T-helper 1 cell treated with Interleukin-12 subunit alpha and Interleukin-12 subunit beta and Interleukin-4 antibody, amounts not matched to agents 30 μg/mL and 1 μg/mL, for 36 hours (primary cell): Measurements from ENCODE around the gene LUC7L.
"Not testable (repeated sequence)": the region's sequence is repeated elsewhere in the genome, so short reads cannot be mapped to it uniquely, and the experiment has no call there.

Source experiments
- H3K27ac Mint-ChIP-seq: one replicate; pipeline ENCODE4 v1.8.0; 2021; ENCODE audit warnings: mild to moderate bottlenecking, mixed read lengths
- H3K27me3 Mint-ChIP-seq: one replicate; pipeline ENCODE4 v1.8.0; 2021; ENCODE audit warnings: low read depth, mixed read lengths
- H3K36me3 Mint-ChIP-seq: one replicate; pipeline ENCODE4 v1.8.0; 2021; ENCODE audit warnings: low read depth, mixed read lengths
- H3K4me1 Mint-ChIP-seq: one replicate; pipeline ENCODE4 v1.8.0; 2021; ENCODE audit warnings: low read depth, mixed read lengths
- H3K4me3 Mint-ChIP-seq: one replicate; pipeline ENCODE4 v1.8.0; 2021; ENCODE audit warnings: mild to moderate bottlenecking, moderate library complexity, mixed read lengths
- H3K9me3 Mint-ChIP-seq: one replicate; pipeline ENCODE4 v1.8.0; 2021; ENCODE audit warnings: mixed read lengths

LUC7L gene

GRCh38 chr16:266258-267164, 37.3 kb upstream of the LUC7L start:
- no peak overlapping the region for H3K4me3 Mint-ChIP-seq

GRCh38 chr16:265711-266110, 36.5 kb upstream of the LUC7L start:
- no peak overlapping the region for H3K27ac Mint-ChIP-seq
- no peak overlapping the region for H3K4me3 Mint-ChIP-seq
- no peaks in the 10 kb centered on the region for H3K27me3 Mint-ChIP-seq
- no peaks in the 10 kb centered on the region for H3K4me1 Mint-ChIP-seq
- peaks cover 2% of the 10 kb centered on the region for H3K36me3 Mint-ChIP-seq
- no peaks in the 10 kb centered on the region for H3K9me3 Mint-ChIP-seq

More at GRCh38 chr16:266258-267164, 37.3 kb upstream of the LUC7L start:
- peaks cover 2% of the 10 kb centered on the region for H3K36me3 Mint-ChIP-seq
- no peak overlapping the region for H3K27ac Mint-ChIP-seq
- H3K4me1 Mint-ChIP-seq, result no peaks in the 10 kb centered on the region
- no peaks in the 10 kb centered on the region for H3K9me3 Mint-ChIP-seq
- no peaks in the 10 kb centered on the region for H3K27me3 Mint-ChIP-seq

GRCh38 chr16:265002-265529, 35.8 kb upstream of the LUC7L start:
- no peaks in the 10 kb centered on the region for H3K4me1 Mint-ChIP-seq
- no peak overlapping the region for H3K4me3 Mint-ChIP-seq
- H3K27me3 Mint-ChIP-seq, result no peaks in the 10 kb centered on the region
- H3K27ac Mint-ChIP-seq, result no peak overlapping the region
- no peaks in the 10 kb centered on the region for H3K9me3 Mint-ChIP-seq
- H3K36me3 Mint-ChIP-seq, result peaks cover 2% of the 10 kb centered on the region

- Mint-ChIP-seq H3K4me3 (no peak overlapping the region), H3K4me1 (no peaks in the 10 kb centered on the region), H3K9me3 (no peaks in the 10 kb centered on the region), H3K36me3 (peaks cover 2% of the 10 kb centered on the region), H3K27ac (no peak overlapping the region), H3K27me3 (no peaks in the 10 kb centered on the region)
Observed at GRCh38 chr16:264440-264951, 35.2 kb upstream of the LUC7L start.

GRCh38 chr16:263944-264343, 34.7 kb upstream of the LUC7L start:
- Mint-ChIP-seq H3K4me1 (no peaks in the 10 kb centered on the region), H3K27me3 (no peaks in the 10 kb centered on the region), H3K9me3 (no peaks in the 10 kb centered on the region), H3K4me3 (no peak overlapping the region), H3K27ac (no peak overlapping the region), H3K36me3 (peaks cover 2% of the 10 kb centered on the region)

GRCh38 chr16:263182-263774, 34.0 kb upstream of the LUC7L start:
- Mint-ChIP-seq H3K4me3 (no peak overlapping the region), H3K4me1 (no peaks in the 10 kb centered on the region), H3K36me3 (peaks cover 2% of the 10 kb centered on the region), H3K9me3 (no peaks in the 10 kb centered on the region), H3K27me3 (no peaks in the 10 kb centered on the region), H3K27ac (no peak overlapping the region)

GRCh38 chr16:262121-262745, 33.0 kb upstream of the LUC7L start:
- no peaks in the 10 kb centered on the region for H3K4me1 Mint-ChIP-seq

GRCh38 chr16:261031-261691, 31.9 kb upstream of the LUC7L start:
- Mint-ChIP-seq H3K27me3 (no peaks in the 10 kb centered on the region), H3K4me1 (peaks cover 1% of the 10 kb centered on the region), H3K9me3 (no peaks in the 10 kb centered on the region), H3K36me3 (peaks cover 3% of the 10 kb centered on the region), H3K27ac (no peak overlapping the region), H3K4me3 (no peak overlapping the region)

More at GRCh38 chr16:262121-262745, 33.0 kb upstream of the LUC7L start:
- H3K27ac Mint-ChIP-seq, result peak overlapping the region; percentile 36
- peaks cover 2% of the 10 kb centered on the region for H3K36me3 Mint-ChIP-seq
- H3K4me3 Mint-ChIP-seq, result no peak overlapping the region
- H3K27me3 Mint-ChIP-seq, result no peaks in the 10 kb centered on the region
- H3K9me3 Mint-ChIP-seq, result no peaks in the 10 kb centered on the region

- H3K9me3 Mint-ChIP-seq, result no peaks in the 10 kb centered on the region
- peaks cover 8% of the 10 kb centered on the region for H3K36me3 Mint-ChIP-seq
- H3K4me1 Mint-ChIP-seq, result peaks cover 6% of the 10 kb centered on the region
- H3K4me3 Mint-ChIP-seq, result no peak overlapping the region
- no peaks in the 10 kb centered on the region for H3K27me3 Mint-ChIP-seq
- no peak overlapping the region for H3K27ac Mint-ChIP-seq
Observed at GRCh38 chr16:260326-260725, 31.1 kb upstream of the LUC7L start.

GRCh38 chr16:259814-260253, 30.6 kb upstream of the LUC7L start:
- Mint-ChIP-seq H3K27me3 (no peaks in the 10 kb centered on the region), H3K4me3 (no peak overlapping the region), H3K27ac (no peak overlapping the region), H3K36me3 (peaks cover 8% of the 10 kb centered on the region), H3K4me1 (peaks cover 6% of the 10 kb centered on the region), H3K9me3 (no peaks in the 10 kb centered on the region)

- Mint-ChIP-seq H3K4me1 (peaks cover 6% of the 10 kb centered on the region), H3K4me3 (no peak overlapping the region), H3K9me3 (no peaks in the 10 kb centered on the region), H3K27ac (no peak overlapping the region), H3K36me3 (peaks cover 8% of the 10 kb centered on the region), H3K27me3 (no peaks in the 10 kb centered on the region)
Observed at GRCh38 chr16:259226-259625, 30.0 kb upstream of the LUC7L start.

GRCh38 chr16:258091-258490, 28.8 kb upstream of the LUC7L start:
- not testable (repeated sequence) for H3K4me3 Mint-ChIP-seq, H3K27me3 Mint-ChIP-seq, H3K27ac Mint-ChIP-seq, H3K36me3 Mint-ChIP-seq, H3K9me3 Mint-ChIP-seq
- H3K4me1 Mint-ChIP-seq, result peaks cover 12% of the 10 kb centered on the region

- no peaks in the 10 kb centered on the region for H3K27me3 Mint-ChIP-seq
- H3K4me1 Mint-ChIP-seq, result peaks cover 19% of the 10 kb centered on the region
- H3K4me3 Mint-ChIP-seq, result no peak overlapping the region
- no peak overlapping the region for H3K27ac Mint-ChIP-seq
- no peaks in the 10 kb centered on the region for H3K9me3 Mint-ChIP-seq
- H3K36me3 Mint-ChIP-seq, result peaks cover 6% of the 10 kb centered on the region
Observed at GRCh38 chr16:255183-255582, 25.9 kb upstream of the LUC7L start.

- no peak overlapping the region for H3K4me3 Mint-ChIP-seq
- peaks cover 6% of the 10 kb centered on the region for H3K36me3 Mint-ChIP-seq
- no peak overlapping the region for H3K27ac Mint-ChIP-seq
- no peaks in the 10 kb centered on the region for H3K27me3 Mint-ChIP-seq
- peaks cover 19% of the 10 kb centered on the region for H3K4me1 Mint-ChIP-seq
- no peaks in the 10 kb centered on the region for H3K9me3 Mint-ChIP-seq
Observed at GRCh38 chr16:254461-254860, 25.2 kb upstream of the LUC7L start.
